H9 (cell line): ENCODE data around the gene NVL. TPM values are rescaled to one million over a fixed set of nuclear protein-coding genes. Genes with fewer than 3 reads are reported as not detected.

ENCODE experiments used
- DNase-seq: peaks from one replicate; pipeline ENCODE4 v3.0.0-alpha.2; 2017
- H2AFZ ChIP-seq: one replicate; pipeline ENCODE4 v1.6.1; 2013; ENCODE audit warnings: mild to moderate bottlenecking, low read length, control low read depth, moderate library complexity
- H2AK5ac ChIP-seq: 2 replicates; pipeline ENCODE4 v1.6.1; 2013; ENCODE audit warnings: low read length, control low read depth, mixed read lengths; ENCODE audit not compliant: insufficient read length
- H2BK120ac ChIP-seq: one replicate; pipeline ENCODE4 v1.6.1; 2013; ENCODE audit warnings: low read depth, mild to moderate bottlenecking, low read length, control low read depth, inconsistent platforms; ENCODE audit not compliant: poor library complexity, severe bottlenecking
- H2BK12ac ChIP-seq: 2 replicates; pipeline ENCODE4 v1.6.1; 2013; ENCODE audit warnings: low read length, control low read depth, mixed read lengths, low read depth; ENCODE audit not compliant: insufficient read length
- H2BK15ac ChIP-seq: 2 replicates; pipeline ENCODE4 v1.6.1; 2013; ENCODE audit warnings: low read depth, low read length, control low read depth
- H2BK20ac ChIP-seq: one replicate; pipeline ENCODE4 v1.6.1; 2013; ENCODE audit warnings: low read depth, mild to moderate bottlenecking, low read length, control low read depth, inconsistent platforms; ENCODE audit not compliant: poor library complexity, severe bottlenecking
- H2BK5ac ChIP-seq: 2 replicates; pipeline ENCODE4 v1.6.1; 2013; ENCODE audit warnings: low read length, control low read depth, mixed read lengths; ENCODE audit not compliant: insufficient read length
- H3K14ac ChIP-seq: 2 replicates; pipeline ENCODE4 v1.6.1; 2013; ENCODE audit warnings: low read length, control low read depth; ENCODE audit not compliant: insufficient read depth
- H3K18ac ChIP-seq: 2 replicates; pipeline ENCODE4 v1.6.1; 2013; ENCODE audit warnings: low read depth, mild to moderate bottlenecking, mixed read lengths, low read length, control low read depth; ENCODE audit not compliant: insufficient read length
- H3K23ac ChIP-seq: 2 replicates; pipeline ENCODE4 v1.6.1; 2013; ENCODE audit warnings: low read length, control low read depth, mixed read lengths, low read depth; ENCODE audit not compliant: insufficient read length
- H3K23me2 ChIP-seq: 2 replicates; pipeline ENCODE4 v1.6.1; 2013; ENCODE audit warnings: low read depth, mild to moderate bottlenecking, mixed read lengths, low read length, control low read depth; ENCODE audit not compliant: insufficient read length, poor library complexity, severe bottlenecking
- H3K27ac ChIP-seq: 2 replicates; pipeline ENCODE4 v1.5.1; 2013; ENCODE audit warnings: low read length, control low read depth, mixed read lengths, low read depth; ENCODE audit not compliant: insufficient read length
- H3K27me3 ChIP-seq: 2 replicates; pipeline ENCODE4 v1.6.1; 2013; ENCODE audit warnings: low read length, control low read depth, inconsistent platforms; ENCODE audit not compliant: insufficient read depth
- H3K4ac ChIP-seq: 2 replicates; pipeline ENCODE4 v1.6.1; 2013; ENCODE audit warnings: low read depth, mild to moderate bottlenecking, control low read depth, inconsistent platforms, low read length, moderate library complexity
- H3K4me1 ChIP-seq: 2 replicates; pipeline ENCODE4 v1.6.1; 2013; ENCODE audit warnings: low read length, control low read depth, inconsistent platforms; ENCODE audit not compliant: insufficient read depth
- H3K4me2 ChIP-seq: 2 replicates; pipeline ENCODE4 v1.6.1; 2013; ENCODE audit warnings: low read length, control low read depth, mixed read lengths; ENCODE audit not compliant: insufficient read length, insufficient read depth
- H3K56ac ChIP-seq: 2 replicates; pipeline ENCODE4 v1.6.1; 2013; ENCODE audit warnings: low read depth, mild to moderate bottlenecking, mixed read lengths, low read length, control low read depth; ENCODE audit not compliant: insufficient read length
- H3K79me1 ChIP-seq: 2 replicates; pipeline ENCODE4 v1.6.1; 2013; ENCODE audit warnings: low read depth, mild to moderate bottlenecking, moderate library complexity, low read length, control low read depth, inconsistent platforms; ENCODE audit not compliant: insufficient read depth, poor library complexity, severe bottlenecking
- H3K79me2 ChIP-seq: 2 replicates; pipeline ENCODE4 v1.6.1; 2013; ENCODE audit warnings: low read length, control low read depth, inconsistent platforms; ENCODE audit not compliant: insufficient read depth
- H3K9ac ChIP-seq: 2 replicates; pipeline ENCODE4 v1.6.1; 2013; ENCODE audit warnings: low read length, control low read depth, mixed read lengths; ENCODE audit not compliant: insufficient read length; ENCODE audit errors: extremely low read depth
- H3K9me3 ChIP-seq: one replicate; pipeline ENCODE4 v1.6.1; 2013; ENCODE audit warnings: low read depth, low read length, inconsistent platforms; ENCODE audit not compliant: control insufficient read depth
- H3T11ph ChIP-seq: one replicate; pipeline ENCODE4 v1.6.1; 2013; ENCODE audit warnings: mild to moderate bottlenecking, low read length, control low read depth, inconsistent platforms
- H4K20me1 ChIP-seq: one replicate; pipeline ENCODE4 v1.6.1; 2013; ENCODE audit not compliant: control insufficient read depth, insufficient read length, insufficient read depth
- H4K5ac ChIP-seq: 2 replicates; pipeline ENCODE4 v1.6.1; 2013; ENCODE audit warnings: low read depth, mild to moderate bottlenecking, mixed read lengths, low read length, control low read depth; ENCODE audit not compliant: insufficient read length
- H4K8ac ChIP-seq: replicated peaks from 2 replicates; pipeline ENCODE4 v1.6.1; 2013; ENCODE audit warnings: low read length, control low read depth, mixed read lengths, low read depth; ENCODE audit not compliant: insufficient read length
- H4K91ac ChIP-seq: 2 replicates; pipeline ENCODE4 v1.6.1; 2013; ENCODE audit warnings: low read depth, mild to moderate bottlenecking, moderate library complexity, mixed read lengths, low read length, control low read depth; ENCODE audit not compliant: insufficient read length
- H3K27ac Mint-ChIP-seq, 3 experiments: 2 replicates in 2 of 3; 3 replicates in 1 of 3; pipeline ENCODE4 v1.8.0; 2020 to 2021; ENCODE audit warnings: mixed read lengths in 3 of 3, mild to moderate bottlenecking in 1 of 3, moderate library complexity in 1 of 3
- H3K27me3 Mint-ChIP-seq: 2 replicates; pipeline ENCODE4 v1.8.0; 2021; ENCODE audit warnings: low read depth, mild to moderate bottlenecking, moderate library complexity, mixed read lengths
- H3K36me3 Mint-ChIP-seq, 3 experiments: 2 replicates in 2 of 3; 3 replicates in 1 of 3; pipeline ENCODE4 v1.8.0; 2020 to 2021; ENCODE audit warnings: low read depth in 3 of 3, mixed read lengths in 3 of 3; ENCODE audit not compliant: insufficient read depth in 1 of 3
- H3K4me1 Mint-ChIP-seq, 2 experiments: 2 replicates each; pipeline ENCODE4 v1.8.0; 2020; ENCODE audit warnings: mixed read lengths in 2 of 2
- H3K4me3 Mint-ChIP-seq, 2 experiments: 2 replicates in 1 of 2; 3 replicates in 1 of 2; pipeline ENCODE4 v1.8.0; 2020 to 2021; ENCODE audit warnings: mild to moderate bottlenecking in 2 of 2, mixed read lengths in 2 of 2, moderate library complexity in 1 of 2
- H3K9me3 Mint-ChIP-seq, 2 experiments: 2 replicates in 1 of 2; 3 replicates in 1 of 2; pipeline ENCODE4 v1.8.0; 2020; ENCODE audit warnings: mild to moderate bottlenecking in 2 of 2, mixed read lengths in 2 of 2, moderate library complexity in 1 of 2
- WGBS: extraction: QIAGEN DNeasy Blood & Tissue Kit; methylation state at CpG from one replicate; pipeline ENCODE4 v1.1.7; 2013; ENCODE audit warnings: missing lambda C conversion rate, low lambda C conversion rate, mixed read lengths; ENCODE audit not compliant: insufficient read length; ENCODE audit errors: extremely low coverage; 5-methylcytosine and 5-hydroxymethylcytosine counted together
- total RNA-seq: library from RNA; stranded (reverse); gene quantifications from 2 replicates; pipeline ENCODE4 v1.2.1, GENCODE V29; 2021
- TF ChIP-seq, protein P1 (sequence below): fragments of 200-600 bp; sonication (generic); conservative IDR thresholded peaks from 3 replicates; pipeline ENCODE4 v1.8.0; 2021; ENCODE audit warnings: antibody characterized with exemption, mild to moderate bottlenecking

Gene NVL
- total RNA-seq, 1 experiment from 2014 or later: 66.9 TPM

DNA sequence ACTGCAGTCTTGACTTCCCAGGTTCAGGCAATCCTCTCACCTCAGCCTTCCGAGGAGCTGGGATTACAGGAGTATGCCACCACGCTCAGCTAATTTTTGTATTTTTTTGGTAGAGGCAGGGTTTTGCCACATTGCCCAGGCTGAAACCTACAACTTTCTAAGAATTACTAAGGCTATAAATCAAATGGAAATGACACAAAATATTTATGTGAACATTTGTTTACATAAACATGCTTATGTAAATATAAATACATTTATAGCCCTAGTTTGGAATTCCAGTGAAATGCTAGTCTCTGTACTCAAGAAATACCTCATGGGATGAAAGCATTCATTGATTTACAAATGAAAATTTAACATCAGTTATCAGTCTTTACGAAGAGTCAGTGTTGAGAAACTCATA is 47.8 kb downstream of the NVL start:
- no peak overlapping the region for H2BK120ac ChIP-seq
- H3K4ac ChIP-seq: no peak overlapping the region
- no CpG with 5 or more reads among the region's 3 CpGs for WGBS
- H2BK5ac ChIP-seq: no peak overlapping the region
- H3K27ac ChIP-seq: no peak overlapping the region
- Mint-ChIP-seq H3K9me3 (no peaks in the 10 kb centered on the region), H3K36me3 (peaks cover 11 to 72% (median 63%) of the 10 kb centered on the region in 3 experiments; a peak in 6 of 7 replicates), H3K27ac (peak overlapping the region in 1 of 3 experiments; percentile 63; a peak in 3 of 7 replicates), H3K4me1 (peaks cover 0 to 3% of the 10 kb centered on the region in 2 experiments; a peak in 2 of 4 replicates), H3K27me3 (no peaks in the 10 kb centered on the region), H3K4me3 (no peak overlapping the region)
- no peaks in the 10 kb centered on the region for H3K4me1 ChIP-seq
- no peak overlapping the region for H3K18ac ChIP-seq
- no peaks in the 10 kb centered on the region for H3K79me2 ChIP-seq
- no peak overlapping the region for H3K56ac ChIP-seq
- no peak overlapping the region for H4K91ac ChIP-seq
- no peak overlapping the region for H2BK12ac ChIP-seq
- no peak overlapping the region for H3K4me2 ChIP-seq
- no peak overlapping the region for H2AFZ ChIP-seq
- no peaks in the 10 kb centered on the region for H4K20me1 ChIP-seq
- H3K27me3 ChIP-seq: no peaks in the 10 kb centered on the region
- no peak overlapping the region for H2BK15ac ChIP-seq
- H3T11ph ChIP-seq: no peak overlapping the region
- H3K23ac ChIP-seq: no peak overlapping the region
- no peak for DNase-seq
- no peaks in the 10 kb centered on the region for H3K79me1 ChIP-seq
- no peak overlapping the region for H3K9ac ChIP-seq
- no peak overlapping the region for H2BK20ac ChIP-seq
- TF ChIP-seq, protein P1, sequence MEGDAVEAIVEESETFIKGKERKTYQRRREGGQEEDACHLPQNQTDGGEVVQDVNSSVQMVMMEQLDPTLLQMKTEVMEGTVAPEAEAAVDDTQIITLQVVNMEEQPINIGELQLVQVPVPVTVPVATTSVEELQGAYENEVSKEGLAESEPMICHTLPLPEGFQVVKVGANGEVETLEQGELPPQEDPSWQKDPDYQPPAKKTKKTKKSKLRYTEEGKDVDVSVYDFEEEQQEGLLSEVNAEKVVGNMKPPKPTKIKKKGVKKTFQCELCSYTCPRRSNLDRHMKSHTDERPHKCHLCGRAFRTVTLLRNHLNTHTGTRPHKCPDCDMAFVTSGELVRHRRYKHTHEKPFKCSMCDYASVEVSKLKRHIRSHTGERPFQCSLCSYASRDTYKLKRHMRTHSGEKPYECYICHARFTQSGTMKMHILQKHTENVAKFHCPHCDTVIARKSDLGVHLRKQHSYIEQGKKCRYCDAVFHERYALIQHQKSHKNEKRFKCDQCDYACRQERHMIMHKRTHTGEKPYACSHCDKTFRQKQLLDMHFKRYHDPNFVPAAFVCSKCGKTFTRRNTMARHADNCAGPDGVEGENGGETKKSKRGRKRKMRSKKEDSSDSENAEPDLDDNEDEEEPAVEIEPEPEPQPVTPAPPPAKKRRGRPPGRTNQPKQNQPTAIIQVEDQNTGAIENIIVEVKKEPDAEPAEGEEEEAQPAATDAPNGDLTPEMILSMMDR: no peak
- H3K23me2 ChIP-seq: no peaks in the 10 kb centered on the region
- H2AK5ac ChIP-seq: no peak overlapping the region
- H4K5ac ChIP-seq: no peak overlapping the region
- no peak overlapping the region for H4K8ac ChIP-seq
- no peak overlapping the region for H3K14ac ChIP-seq
- H3K9me3 ChIP-seq: no peaks in the 10 kb centered on the region
